KBM-7 (cell line): ENCODE data around the gene NUAK1.

Experiments used
- DNase-seq: peaks from one replicate; pipeline ENCODE4 v3.0.0-alpha.2; 2015
- in situ Hi-C: fragments of 300-500 bp; cut with MboI; formaldehyde crosslinking; loops from 2 replicates; pipeline ENCODE4 v1.14.3; 2020; ENCODE audit warnings: low sequenced_read_pairs, low pct_unique_long_range_greater_than_20kb, mixed read lengths

The NUAK1 gene

DNA sequence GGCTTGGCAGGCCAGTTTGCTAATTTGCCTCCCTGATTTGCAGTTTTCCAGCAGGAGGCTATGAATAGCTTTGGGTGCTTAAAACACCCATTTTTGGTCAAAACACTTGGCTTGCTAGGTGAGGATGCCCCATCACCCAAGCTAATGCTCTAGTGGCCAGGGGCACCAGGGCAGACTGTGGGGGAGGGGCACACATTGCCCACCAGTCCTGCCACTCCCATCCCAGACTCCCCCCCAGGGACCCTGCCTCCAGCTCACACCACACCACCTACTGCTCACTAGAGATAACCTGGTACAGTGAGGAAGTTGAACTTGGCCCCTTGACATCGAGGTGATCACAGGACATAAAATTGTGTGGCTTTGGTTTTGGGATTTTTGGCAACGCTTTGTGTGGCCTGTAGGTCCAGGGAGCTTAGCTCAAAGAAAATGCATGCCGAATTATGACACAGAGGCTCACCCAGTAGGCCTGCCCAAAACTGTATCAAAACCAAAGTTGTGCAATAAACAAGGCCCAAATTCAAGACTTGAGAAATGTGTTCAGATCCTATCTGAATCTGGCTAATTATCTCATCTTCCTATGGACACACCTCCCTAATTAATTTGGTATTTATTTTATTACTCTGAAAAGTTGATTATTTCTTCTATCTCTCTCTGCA, 4.3 kb downstream of the NUAK1 start:
- in situ Hi-C loops, result loop anchor here (25.0 kb wide), 1 partner anchor 722 kb away; no protein-coding TSS in a partner anchor
- DNase-seq, result no peak

DNA sequence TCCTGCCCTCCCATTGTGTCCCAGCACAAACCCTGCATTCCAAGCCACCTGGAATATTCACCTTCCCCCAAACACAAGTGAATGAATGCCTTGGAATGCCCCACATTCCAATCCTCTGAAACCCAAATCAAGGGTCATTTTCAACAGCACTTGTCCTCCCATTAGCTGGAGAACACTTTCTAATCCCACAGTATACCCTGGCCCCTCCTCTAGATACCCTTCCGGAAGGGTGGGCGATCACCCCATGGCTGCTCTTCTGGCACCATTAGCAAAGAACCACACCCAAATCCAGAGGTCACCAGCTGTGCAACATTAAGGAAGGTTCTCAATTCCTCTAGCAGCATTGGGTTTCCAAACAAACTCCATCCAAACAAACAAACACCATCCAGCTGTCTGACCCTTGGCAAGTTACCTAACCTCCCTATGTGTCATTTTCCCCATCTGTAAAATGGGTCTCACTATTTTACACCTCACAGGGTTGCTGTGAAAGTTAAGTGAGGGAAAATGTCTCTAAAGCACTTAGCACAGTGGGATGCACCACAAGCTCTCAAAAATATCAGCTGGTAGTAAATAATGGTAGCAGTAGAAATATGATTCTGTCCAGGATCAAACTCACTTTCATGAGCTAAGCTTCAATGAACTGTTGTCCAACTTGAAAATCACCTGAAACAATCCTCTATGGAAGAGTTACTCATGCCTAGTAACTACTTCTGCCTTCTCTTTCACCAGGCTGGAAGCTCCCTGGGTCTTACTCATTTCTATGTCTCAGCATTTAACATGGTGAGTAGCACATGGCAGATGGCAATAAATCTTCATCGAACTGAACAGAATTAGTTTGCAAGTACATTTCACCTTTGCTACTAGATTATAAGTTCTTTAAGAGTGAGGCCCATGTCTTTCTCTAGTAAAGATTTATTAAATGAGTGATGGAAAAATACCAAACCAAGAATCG, 5.3 kb downstream of the NUAK1 start:
- DNase-seq, result no peak
- in situ Hi-C loops, result loop anchor here (25.0 kb wide), 1 partner anchor 721 kb away; no protein-coding TSS in a partner anchor

DNA sequence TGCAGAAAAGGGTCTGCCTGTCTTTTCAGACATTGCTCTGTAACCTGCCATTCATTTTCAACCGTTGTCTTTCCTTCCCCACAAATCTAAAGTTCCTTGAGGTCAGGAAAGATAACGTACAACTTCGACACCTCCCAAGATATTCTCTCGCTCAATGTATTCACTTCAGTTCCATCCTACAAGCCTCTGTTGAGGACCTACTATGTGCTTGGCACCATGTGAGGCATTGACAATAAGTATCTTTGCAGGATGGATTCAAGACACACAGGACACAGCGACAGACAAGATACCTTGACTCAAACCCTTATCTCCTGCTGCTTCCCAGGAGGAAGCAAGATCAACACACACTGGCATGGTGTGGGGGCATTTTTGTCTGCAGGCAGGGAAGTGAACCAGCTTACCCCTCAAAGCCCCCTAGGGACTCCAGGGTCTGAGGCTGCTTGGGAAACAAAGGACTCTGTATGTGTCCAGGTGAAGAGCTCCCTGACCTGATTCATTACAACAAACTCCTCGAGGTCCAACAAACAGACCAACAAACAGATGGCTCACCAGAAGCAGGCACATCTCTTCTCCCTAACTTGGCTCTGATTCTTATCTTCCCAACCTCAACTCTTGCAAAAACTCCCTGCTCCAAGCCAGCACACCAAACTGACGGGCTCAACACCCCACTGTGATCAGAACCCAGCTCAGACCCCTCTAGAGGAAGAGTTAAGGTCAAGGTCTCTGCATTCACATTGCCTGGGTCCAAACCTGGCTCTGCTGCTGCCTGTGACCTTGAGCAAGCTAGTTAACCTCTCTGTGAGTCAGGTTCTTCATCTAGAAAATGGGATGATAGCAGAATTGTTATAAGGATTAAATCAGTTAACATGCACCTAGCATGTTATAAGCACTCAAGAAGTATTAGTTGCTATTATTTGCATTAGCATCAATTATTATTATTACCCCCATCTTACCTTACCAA, 6.3 kb downstream of the NUAK1 start:
- in situ Hi-C loops, result loop anchor here (25.0 kb wide), 1 partner anchor 720 kb away; no protein-coding TSS in a partner anchor
- DNase-seq, result no peak

GRCh38 chr12:106131676-106132075, 7.1 kb downstream of the NUAK1 start:
- in situ Hi-C loops, result loop anchor here (25.0 kb wide), 1 partner anchor 719 kb away; no protein-coding TSS in a partner anchor
- no peak for DNase-seq

DNA sequence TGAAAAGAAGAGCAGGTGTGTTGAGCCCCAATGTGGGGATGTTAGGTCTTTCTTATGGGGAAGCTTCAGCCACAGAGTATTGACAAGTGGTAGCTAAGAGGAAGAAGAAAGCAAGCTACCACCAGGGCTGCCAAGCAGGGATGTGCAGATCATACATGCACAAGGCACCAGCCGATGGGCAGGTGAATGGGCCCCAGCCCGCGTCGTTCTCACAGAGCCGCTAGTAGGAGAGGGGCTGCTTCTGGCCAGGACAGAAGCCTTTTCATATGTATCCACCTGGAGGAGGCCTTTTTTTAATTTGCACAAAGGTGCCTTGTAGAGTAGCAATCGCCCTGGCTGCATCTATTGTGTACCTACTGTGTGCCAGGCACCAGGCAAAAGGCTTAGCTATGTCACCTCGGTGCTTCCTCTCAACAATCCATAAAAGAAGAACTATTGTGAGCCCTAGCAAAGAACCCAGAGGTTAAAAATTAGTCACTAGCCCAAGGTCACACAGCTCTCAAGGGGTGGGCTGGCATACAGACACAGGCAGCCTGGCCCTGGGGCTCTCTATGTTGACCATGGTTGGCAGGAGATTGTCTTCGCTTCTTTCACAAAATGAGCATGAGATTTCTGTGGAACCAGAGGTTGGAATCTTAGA, 8.2 kb downstream of the NUAK1 start:
- in situ Hi-C loops, result loop anchor here (25.0 kb wide), 1 partner anchor 718 kb away; no protein-coding TSS in a partner anchor
- DNase-seq, result no peak

DNA sequence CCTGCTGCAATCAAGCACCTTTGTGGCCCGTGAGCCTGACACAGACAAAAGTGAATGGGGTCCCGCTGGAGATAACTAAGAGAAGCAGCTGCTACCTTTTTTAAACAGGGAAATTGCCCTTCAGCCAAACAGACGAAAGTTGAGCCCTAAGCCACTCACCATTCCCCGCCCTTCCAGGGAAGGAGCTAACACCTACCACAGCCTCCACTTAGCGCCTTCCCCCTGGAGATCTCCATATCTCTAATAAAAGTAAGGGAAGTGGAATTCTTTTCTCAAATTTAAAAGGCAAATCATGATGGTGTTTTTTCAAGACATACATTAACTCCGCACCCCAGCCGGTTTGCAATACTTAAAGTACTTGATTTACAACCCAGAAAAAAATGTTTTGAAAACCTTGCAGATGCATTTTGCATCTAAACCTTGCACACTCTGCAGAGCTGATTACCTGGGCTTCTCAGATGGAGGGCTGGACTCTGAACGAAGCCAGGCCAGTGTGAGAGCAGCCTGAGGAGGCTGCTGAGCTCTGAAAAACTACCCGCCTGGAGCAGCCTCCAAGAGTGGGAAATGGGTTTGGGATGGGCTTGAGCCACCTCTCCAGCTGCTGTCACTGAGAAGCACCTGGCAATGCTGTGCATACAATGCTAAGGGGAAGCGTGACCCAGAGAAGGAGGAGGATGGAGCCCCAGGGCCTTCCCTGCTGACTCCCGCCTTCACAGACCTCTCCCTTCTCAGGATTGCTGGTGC, 10.0 kb downstream of the NUAK1 start:
- in situ Hi-C loops, result loop anchor here (25.0 kb wide), 1 partner anchor 716 kb away; no protein-coding TSS in a partner anchor
- no peak for DNase-seq

DNA sequence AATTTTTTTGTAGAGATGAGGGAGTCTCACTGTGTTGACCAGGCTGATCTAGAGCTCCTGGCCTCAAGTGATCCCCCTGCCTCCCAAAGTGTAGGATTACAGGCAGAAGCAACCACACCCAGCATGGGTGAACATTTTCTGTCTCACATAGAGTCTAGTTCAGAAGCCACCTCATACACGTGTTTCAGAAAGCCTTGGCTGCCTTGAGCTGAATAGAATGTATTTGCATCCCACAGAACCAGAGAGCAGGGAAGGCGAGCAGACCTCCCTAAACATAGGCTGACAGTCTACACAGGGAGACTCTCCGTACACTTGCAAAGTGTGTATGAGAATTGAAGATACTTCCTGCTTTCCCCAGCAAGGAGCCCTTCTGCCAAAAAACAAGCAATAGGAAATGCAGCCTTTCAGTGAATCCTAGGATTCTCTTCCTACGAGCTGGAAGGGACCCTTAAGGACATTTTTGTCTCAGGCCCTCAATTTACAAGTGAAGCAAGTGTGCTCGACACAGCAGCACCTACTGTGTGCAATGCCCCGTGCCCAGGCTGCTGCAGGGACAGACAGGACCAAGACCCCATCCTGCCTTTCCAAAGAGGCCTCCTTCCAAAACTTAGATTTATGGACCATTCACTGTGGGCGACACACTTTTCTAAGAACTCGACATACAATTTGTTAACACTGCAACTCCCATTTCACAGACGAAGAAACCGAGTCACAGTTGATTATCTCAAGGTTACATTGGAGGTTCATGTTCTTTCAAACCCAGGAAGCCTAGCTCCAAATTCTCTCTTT, 11.2 kb downstream of the NUAK1 start:
- in situ Hi-C loops, result loop anchor here (25.0 kb wide), 1 partner anchor 715 kb away; no protein-coding TSS in a partner anchor
- no peak for DNase-seq

GRCh38 chr12:106126441-106127337, 12.1 kb downstream of the NUAK1 start:
- in situ Hi-C loops, result loop anchor here (25.0 kb wide), 1 partner anchor 714 kb away; no protein-coding TSS in a partner anchor
- DNase-seq, result no peak

DNA sequence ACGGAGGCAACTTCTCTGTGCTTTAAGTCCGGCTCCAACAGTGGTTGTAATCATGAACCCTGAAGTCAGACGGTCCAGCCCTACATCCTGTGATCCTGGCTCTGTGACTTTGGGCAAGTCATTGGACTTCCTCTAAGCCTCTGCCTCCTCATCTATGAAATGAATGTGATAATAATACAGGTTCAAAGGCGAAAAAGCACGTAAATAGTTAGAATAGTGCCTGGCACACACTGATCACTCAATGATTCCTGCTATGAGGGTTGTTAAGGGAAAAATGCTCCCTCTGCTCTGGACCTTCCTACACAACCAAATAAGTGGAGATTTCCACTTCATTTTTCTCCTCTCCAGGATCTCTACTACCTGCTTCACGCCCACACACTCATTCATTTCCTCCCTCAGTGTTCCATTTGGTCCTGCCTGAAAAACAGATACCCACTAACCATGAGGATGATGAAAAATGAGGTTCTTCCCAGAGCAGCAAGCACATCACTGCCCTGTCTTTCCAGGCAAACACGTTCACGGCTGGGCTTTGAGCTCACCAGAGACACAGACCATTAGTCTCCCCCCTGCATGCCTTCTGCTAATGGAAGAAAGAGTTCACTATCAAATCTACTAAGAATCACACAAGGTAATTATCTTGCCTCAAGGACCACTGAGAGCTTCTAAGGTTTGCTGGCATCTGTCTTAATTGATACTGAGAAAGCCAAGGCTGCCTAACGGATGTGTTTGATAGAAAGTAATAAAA, 13.2 kb downstream of the NUAK1 start:
- DNase-seq, result no peak
- in situ Hi-C loops, result loop anchor here (25.0 kb wide), 1 partner anchor 713 kb away; no protein-coding TSS in a partner anchor

DNA sequence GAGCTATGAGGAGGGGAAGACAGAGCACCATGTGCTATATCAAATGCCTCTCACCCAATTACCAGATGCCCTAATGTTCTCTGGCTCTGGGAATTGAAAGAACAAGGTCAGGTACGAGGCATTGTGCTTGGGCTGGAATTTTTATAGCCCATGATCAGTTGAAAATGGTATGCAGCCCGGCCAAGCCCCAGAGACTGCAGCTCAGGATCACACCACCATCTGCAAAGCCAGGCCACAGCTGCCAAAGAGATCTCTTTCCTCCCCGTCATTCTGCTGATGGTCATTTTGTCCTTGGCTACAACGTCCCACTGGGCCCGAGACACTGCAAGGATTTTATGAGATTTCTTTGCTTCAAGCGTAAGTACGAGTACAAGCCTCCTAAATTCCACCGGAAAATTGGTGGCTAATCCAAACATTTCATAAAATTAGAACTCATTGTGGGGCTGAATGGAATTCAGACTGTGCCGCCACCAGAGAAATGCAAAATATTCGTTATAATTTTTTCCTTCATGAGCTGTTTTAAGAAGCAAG, 15.1 kb downstream of the NUAK1 start:
- no peak for DNase-seq
- in situ Hi-C loops, result no loop called here

- DNase-seq, result no peak
- in situ Hi-C loops, result no loop called here
Observed at GRCh38 chr12:106123110-106123509, 15.6 kb downstream of the NUAK1 start.

- in situ Hi-C loops, result no loop called here
- no peak for DNase-seq
Observed at GRCh38 chr12:106122004-106122403, 16.8 kb downstream of the NUAK1 start.

DNA sequence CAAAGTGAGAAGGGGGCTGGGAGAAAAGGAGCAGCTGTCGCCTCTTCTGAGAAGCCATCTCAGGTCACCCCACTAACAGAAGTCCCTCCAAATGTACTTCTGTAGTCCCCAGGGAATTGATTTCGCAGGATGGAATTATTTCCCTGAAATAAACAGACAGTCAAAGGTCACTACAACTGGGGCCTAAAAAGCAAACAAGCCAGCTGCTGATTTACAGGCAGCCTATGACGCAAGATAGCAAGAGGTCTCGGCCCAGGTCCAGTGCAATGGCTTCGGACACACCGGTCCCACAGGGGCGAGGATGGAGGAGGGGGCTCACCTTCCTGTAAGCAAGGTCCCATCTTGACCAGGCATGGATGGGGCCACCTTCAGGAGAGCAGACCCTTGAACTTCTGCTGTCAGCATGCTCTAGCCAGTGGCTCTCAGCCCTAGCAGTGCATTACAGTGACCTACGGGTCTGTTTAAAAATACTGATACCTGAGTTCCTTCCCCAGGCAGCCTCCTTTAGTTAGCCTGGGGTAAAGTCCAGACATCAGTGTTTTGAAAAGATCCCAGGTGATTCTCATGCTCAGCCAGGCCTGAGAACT, 18.1 kb downstream of the NUAK1 start:
- in situ Hi-C loops, result no loop called here
- DNase-seq, result no peak

- in situ Hi-C loops, result no loop called here
- no peak for DNase-seq
Observed at GRCh38 chr12:106119301-106119700, 19.5 kb downstream of the NUAK1 start.
